Gastrocnemius medialis (tissue), 4 donors: ENCODE measurements around the gene CCDC93.

Experiments used
- POLR2A ChIP-seq, 2 donors: fragments of 450-650 bp; IDR thresholded peaks; one replicate each; pipeline ENCODE4 v1.6.1; 2017; ENCODE audit warnings: antibody characterized with exemption in 2 of 2, mild to moderate bottlenecking in 2 of 2, moderate library complexity in 2 of 2
- TF ChIP-seq, protein P1 (sequence below), 5 experiments: fragments of 450-650 bp in 3 of 5; fragments of 200-600 bp in 2 of 5; sonication (generic) in 2 of 5; IDR thresholded peaks in 4 of 5; conservative IDR thresholded peaks in 1 of 5; 1 replicate in 4 of 5; 2 replicates in 1 of 5; pipeline ENCODE4 v1.5.1; 2016 to 2019; ENCODE audit warnings: antibody characterized with exemption in 5 of 5, mild to moderate bottlenecking in 3 of 5, moderate library complexity in 3 of 5

- TF ChIP-seq, protein P1, sequence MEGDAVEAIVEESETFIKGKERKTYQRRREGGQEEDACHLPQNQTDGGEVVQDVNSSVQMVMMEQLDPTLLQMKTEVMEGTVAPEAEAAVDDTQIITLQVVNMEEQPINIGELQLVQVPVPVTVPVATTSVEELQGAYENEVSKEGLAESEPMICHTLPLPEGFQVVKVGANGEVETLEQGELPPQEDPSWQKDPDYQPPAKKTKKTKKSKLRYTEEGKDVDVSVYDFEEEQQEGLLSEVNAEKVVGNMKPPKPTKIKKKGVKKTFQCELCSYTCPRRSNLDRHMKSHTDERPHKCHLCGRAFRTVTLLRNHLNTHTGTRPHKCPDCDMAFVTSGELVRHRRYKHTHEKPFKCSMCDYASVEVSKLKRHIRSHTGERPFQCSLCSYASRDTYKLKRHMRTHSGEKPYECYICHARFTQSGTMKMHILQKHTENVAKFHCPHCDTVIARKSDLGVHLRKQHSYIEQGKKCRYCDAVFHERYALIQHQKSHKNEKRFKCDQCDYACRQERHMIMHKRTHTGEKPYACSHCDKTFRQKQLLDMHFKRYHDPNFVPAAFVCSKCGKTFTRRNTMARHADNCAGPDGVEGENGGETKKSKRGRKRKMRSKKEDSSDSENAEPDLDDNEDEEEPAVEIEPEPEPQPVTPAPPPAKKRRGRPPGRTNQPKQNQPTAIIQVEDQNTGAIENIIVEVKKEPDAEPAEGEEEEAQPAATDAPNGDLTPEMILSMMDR (IDR thresholded peaks at IDR 0.05 in 4 of 5, conservative IDR thresholded peaks at IDR 0.05 in 1 of 5) = no peak
- no peak for TF ChIP-seq POLR2A (IDR thresholded peaks at IDR 0.05)
Observed at GRCh38 chr2:118010473-118010872, 3.4 kb downstream of the CCDC93 start.
